GM21423 (cell line): ENCODE results near the gene SEPTIN11.

Experiments used
- ATAC-seq: cut with Tn5 transposase; IDR thresholded peaks from one replicate; pipeline ENCODE4 v1.9.1; 2021; ENCODE audit warnings: mild to moderate bottlenecking, moderate library complexity; ENCODE audit not compliant: unreplicated experiment

Gene SEPTIN11

DNA sequence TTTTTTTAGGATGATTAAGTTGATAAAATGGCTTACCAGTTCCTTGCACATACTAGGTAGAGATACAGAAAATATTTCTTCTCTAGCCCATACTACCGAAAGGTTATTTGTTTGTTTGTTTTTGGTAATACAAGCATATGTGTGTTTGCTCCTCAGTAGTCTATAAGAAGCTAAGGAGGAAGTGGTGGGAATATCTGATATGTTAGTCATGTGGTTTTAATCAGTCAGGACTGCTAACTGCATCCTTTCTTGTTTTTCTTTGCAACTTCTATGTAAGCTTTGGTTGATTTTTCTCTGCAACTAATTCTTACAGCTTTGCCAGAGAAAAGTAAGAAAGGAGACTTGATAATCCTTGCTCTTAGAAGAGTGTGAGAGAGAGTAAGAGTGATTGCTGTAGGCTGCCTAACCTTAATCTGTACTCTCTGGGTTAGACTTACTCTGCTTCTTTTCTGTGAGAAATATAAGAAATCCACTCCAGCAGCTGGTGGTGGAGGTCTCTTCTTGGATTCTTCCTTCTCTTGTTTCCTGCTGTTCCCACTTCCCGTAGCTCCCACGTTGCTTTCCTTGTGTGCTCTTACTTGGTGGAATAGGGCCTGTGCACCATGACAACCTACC is 28.3 kb downstream of the SEPTIN11 start:
- ATAC-seq: no peak

DNA sequence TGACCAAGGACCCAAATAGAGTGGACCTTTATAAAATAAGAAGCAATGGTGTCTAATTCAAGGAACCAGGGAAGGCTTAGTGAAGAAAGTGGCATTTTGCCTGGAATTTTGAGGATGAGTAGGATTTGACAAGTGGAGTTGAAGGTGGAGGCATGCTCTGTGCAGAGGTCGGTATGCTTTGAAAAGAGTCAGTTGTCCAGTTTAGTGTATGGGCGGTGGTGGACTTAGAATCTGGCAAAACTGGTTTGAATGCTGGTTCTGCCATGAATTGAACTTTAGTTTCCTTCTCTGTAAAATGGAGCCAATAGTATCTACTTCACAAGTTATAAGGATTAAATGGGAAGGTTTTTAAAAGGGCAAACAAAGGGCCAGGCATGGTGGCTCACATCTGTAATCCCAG is 29.7 kb downstream of the SEPTIN11 start:
- no peak for ATAC-seq

DNA sequence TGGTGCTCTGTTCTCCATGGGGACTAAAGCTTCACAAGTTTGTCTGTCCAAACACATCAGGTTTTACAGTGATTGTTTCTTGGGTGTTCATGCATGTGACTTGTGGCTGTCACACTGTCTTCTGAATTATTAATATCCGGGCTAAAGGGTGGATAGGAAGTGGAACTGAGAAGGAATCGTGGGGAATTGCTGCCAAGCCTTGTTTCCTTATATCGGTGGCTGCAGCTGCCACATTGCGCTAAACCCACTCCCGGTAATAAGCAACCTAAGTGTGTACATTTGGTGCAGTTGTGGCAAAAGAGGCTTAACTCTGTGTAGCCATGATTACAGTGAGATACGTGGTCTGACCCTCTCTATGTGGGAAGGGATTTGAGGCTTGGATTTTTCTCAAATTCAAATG is 30.7 kb downstream of the SEPTIN11 start:
- ATAC-seq: no peak

DNA sequence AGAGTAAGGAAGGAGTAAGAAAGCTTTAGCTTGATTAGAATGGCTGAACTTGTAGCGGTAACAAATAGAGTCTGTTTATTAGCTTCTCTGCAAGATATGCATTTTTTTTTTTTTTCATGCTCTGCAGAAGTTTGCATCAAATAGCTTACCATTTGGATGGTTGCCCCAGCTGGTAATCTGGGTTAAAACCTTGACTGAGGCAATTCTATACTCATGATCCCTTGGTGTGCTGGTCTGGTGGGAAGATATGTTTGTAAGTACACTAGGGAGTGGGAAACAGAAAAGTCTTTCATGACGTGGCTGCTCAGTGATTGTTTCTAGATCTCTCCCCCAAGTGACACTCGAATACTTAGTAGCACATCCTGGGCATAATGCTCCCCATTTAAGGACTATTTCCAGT is 32.1 kb downstream of the SEPTIN11 start:
- no peak for ATAC-seq

DNA sequence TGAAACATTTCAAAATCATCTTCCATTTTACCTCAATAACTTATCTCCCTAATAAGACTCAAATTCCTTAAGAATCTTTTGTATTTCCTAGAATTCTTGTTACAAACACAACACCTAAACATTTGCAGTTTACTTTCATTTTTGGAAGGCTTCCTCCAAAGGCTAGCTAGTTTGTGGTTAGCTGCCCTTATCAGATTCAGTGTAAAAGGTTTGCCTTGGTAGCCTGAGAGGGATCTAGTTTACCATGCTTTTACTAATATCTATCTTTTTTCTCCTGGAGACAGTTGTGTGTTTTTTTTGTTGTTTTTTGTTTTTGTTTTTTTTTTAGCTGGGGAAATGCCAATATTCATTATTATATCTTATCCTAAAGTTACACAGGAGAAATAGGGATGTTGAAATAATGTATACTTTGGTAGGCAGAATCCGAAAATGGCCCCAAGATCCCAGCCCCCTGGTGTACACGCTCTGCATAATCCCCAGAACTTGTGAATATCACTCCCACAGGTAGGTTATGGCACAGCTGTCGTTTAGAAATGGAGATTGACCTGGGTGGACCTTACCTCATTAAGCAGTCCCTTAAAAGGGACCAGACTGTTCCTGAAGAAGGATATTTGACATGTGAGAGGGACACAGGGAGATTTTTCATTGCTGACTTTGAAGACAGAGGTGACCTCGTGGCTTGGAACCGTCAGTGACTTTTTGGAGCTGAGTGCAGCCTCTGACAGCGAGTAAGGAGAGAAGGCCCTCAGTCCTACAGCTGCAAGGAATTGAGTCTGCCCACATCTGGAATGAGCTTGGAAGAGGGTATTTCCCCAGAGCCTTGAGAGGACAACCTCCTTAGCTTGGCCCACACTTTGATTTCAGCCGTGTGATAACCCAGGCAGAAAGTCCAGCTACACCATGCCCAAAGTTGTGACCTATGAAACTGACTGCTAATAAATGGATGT is 33.4 kb downstream of the SEPTIN11 start:
- ATAC-seq: no peak

DNA sequence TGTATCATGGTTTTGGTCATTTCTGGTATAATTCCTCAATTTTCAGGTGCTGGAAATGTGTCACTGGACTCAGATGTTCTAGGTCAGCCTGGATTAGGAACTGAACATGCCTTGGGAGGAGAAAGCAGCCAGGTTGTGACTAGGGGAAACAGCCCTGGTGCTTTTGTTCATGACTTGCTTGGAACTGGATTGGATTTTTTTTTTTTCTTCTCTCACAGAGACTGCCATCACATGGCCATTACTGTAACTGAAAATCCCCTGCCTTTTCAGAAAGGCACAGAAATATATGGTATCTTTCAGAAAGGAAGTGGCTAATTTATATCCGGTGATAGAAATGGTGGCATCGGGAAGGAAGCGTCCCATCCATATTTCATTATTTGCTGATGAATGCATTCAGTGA is 34.6 kb downstream of the SEPTIN11 start:
- peak; percentile 59 for ATAC-seq

DNA sequence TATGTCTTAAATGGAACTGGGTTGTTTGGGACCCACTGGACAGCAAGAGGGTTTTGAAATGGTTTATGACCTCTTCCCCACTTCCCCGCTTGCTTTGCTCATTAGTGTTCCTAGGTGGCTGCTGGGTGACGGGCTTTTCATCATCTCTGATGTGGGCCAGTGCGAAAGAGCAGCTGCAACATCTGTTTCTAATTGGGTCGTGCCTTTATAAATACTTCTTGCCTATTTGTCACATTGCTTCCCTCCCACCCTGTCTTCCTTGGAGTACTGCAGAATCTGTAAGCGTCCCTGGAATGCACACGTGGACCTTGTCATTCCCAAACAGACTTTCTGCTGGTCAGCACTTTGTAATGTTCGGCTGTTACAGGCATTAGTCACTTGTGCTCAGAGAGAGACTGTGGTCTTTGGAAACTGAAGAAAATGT is 35.2 kb downstream of the SEPTIN11 start:
- ATAC-seq: no peak

DNA sequence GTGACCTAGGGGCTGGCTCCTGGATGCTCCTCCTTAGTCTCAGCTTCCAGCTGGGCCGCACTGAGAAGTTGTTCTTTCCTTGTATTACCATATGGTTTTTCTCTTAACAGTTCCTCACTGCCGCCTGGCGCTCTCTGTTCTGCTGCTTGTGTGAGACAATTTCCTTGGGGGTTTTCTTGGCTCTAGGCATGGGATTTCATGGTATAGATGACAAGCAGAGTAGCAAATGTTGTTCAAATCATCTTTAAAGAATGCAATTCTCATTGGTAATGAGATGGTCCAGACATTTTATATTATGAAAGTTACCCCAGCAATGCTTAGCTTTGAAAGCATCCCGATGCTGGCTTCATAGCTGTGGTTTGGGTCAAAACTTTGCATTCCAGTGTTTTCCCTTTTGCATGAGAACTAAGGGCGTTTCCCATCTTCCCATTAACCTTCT is 37.6 kb downstream of the SEPTIN11 start:
- no peak for ATAC-seq

DNA sequence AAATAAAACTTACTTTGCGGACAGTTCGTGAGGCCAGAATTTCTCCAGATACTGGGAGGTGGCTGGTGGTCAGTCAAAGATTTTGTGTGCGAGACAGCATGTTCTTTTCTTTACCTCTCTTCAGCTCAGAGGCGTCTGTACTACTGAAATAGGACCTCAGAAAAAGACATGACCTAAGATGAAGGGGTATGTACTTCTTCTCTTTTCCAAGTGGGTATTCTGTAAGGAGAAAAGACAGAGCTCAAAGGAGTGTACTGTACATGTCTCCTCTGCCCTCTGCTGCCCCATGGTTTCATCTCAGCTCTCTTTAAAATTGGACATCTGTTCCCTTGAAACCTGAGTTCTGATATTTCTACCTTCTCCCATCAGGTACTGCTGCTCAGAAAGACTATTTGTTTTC is 38.1 kb downstream of the SEPTIN11 start:
- peak; percentile 15 for ATAC-seq

DNA sequence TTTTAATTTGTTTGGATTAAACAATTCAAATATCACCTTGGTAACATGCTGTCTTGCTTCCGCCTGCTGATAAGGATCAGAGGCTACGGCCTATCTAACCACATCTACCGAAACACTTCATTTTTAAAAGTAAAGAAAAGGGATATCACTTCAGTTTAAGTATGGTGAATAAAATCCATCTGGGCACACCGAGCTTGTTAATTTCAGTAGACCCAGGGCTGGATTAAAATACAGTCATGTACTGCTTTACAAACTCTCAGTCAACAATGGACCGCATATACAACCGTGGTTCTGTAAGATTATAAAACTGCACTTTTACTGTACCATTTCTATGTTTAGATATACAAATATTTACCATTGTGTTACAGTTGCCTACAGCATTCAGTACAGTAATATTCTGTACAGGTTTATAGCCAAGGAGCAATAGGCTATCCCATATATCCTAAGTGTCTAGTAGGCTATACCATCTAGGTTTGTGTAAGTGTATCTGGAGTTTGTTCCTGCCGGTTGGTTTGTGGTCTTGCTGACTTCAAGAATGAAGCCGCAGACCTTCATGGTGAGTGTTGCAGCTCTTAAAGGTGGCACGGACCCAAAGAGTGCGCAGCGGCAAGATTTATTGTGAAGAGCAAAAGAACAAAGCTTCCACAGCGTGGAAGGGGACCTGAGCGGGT is 40.0 kb downstream of the SEPTIN11 start:
- no peak for ATAC-seq

DNA sequence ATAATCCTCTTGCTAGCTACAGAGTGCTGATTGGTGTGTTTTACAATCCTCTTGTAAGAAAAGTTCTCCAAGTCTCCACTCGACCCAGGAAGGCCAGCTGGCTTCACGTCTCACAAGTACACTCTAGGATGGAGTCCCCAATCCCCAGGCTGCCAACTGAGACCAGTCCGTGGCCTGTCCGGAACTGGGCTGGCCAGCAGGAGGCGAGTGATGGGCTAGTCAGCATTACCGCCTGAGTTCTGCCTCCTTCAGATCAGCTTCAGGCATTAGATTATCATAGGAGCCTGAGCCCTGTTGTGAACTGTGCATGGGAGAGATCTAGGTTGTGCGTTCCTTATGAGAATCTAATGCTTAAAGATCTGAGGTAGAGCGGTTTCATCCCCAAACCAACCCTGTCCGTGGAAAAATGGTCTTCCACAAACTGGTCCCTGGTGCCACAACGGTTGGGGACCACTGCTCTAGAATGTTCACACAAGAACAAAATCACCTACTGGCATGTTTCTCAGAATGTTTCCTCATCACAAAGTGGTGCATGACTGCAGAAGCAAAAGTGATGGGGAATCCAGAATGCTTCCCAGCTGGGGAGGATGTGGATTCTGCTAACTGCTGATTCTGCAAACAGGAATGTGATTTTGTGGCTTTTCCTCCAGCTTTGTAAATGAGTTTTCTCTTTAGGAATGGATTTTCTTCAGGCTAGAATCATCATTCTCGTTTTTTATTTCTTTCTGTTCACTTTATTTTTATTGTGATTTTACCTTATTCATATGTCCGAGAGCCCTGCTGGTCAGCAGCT is 40.9 kb downstream of the SEPTIN11 start:
- no peak for ATAC-seq

DNA sequence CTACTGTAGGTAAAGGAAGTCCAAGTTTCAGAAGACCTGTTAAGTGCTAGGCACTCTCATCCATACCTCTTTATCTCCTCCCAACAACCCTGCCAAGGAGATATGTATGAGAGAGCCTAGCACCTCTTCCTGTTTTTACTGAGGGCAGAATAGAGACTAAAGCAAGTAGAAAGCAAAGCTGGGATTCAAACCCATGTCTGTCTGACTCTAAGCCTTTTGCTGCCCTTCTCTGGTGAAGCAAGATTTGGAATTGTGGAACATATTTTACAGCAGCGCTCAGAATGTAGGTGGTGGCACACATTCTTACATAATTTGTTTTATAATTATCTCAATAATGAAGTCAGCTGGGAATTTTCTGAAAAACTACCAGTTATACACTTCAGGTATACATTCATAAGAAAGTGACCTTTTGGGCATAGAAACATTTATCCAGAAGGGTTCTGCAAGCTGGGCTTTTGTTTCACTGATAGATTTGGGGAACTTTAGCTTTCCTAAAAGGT is 41.7 kb downstream of the SEPTIN11 start:
- ATAC-seq: no peak

DNA sequence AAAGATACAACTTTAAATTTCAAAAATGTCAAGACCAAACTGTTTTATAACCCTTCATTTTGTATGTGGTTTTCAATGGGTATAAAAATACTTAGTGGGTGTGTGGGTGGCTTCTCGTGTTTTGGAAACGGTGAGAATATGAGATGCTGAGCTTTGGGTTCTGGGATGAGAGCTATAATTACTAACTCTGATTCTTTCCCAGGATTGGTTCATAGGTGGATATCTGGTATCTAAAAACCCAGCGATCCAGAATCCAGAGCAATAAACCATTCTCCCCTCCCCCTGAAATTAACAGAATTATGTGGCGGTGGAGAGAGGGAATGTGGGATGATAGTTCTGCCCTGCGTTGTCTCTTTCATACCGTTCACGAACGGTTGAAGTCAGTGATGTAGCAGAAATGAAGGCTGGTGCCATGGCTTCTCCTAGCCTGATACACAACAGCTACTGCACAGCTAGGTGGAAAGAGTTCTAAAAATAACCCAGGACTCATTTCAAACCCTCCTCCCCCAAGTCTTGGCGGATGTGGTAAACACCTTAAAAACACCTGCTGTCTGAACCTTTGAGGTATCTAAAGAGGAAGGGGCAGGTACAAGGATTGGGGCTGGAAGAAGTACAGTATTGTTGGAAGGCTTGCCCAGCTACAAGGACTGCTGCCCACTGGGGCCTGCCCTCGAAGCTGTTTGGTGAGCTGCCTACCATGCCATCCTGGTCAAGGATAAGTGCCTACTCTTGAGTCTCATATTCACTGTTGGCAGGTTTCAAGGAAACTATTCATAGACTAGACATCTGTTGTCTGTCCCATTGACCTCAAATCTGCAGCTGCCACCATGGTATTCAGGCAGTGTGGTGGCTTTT is 44.5 kb downstream of the SEPTIN11 start:
- ATAC-seq: peak; percentile 91

DNA sequence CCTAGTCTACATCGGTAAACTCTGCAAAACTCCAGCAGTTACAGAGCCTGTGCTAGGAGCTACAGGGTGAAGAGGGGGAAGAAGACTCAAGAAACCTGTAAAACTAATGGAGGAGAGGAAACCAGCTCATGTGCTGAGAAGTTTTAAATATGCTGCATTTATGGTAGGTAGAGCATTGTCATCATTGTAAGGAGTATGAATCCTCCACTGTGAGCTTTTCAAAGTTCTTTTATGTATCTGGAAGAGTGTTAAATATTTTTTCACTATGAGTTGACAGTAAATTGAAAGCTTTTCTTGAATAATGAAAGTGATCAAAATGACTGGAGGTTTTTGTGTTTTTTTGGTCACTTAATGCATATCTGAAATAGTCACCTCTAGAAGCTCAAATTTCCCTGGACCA is 46.2 kb downstream of the SEPTIN11 start:
- ATAC-seq: no peak

DNA sequence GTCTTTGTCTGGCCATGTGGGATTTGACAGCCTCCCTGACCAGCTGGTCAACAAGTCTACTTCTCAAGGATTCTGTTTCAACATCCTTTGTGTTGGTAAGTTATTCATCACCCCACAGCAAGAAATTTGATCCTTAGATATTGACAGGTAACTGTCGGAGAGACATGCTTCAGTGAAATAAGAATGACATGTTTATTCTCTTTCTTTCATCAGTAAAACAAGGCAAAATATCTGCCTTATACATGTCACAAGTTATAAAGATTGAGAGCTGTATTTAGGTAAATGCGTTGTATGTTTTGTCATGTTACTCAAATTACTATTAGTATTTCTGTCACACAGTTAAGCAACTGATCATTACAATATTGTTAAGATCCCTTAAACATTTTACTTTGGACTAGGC is 46.9 kb downstream of the SEPTIN11 start:
- ATAC-seq: no peak

DNA sequence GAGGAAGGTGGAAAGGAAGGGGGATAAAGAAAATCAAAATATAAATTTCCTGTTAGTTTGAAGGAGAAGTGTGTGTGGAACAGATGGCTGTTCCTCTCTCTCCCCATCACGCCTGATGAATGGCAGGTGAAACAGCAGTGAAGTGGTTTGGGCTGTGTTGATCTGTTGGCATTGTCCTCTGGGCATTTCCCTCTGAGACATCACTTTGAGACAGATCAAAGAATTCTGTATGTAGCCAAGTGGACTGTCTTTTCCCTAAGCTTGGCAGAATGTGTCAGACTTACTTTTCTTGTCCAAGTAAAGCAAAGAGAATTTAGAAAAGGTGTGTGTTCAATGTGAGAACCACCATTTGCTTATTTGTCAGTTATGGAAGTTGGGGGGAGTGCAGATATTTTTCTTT is 47.5 kb downstream of the SEPTIN11 start:
- no peak for ATAC-seq

DNA sequence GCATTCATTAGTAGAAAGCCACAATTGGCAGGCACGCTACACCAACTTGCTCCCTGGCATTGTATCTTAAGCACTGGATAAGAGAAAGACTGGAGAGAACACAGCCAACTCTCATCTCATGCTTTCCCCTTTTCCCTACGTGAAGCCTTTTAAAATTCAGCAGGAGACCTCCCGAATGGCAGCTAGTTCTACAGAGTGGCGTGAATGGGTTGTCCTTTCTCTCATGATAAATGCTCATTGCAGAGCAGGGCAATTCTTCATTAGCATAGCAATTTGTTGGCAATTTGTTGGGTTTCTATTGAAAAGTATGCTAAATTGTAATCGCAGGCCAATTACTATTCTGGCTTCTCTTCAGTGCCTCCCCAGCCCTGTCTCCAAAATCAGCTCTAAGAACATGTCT is 48.0 kb downstream of the SEPTIN11 start:
- no peak for ATAC-seq

DNA sequence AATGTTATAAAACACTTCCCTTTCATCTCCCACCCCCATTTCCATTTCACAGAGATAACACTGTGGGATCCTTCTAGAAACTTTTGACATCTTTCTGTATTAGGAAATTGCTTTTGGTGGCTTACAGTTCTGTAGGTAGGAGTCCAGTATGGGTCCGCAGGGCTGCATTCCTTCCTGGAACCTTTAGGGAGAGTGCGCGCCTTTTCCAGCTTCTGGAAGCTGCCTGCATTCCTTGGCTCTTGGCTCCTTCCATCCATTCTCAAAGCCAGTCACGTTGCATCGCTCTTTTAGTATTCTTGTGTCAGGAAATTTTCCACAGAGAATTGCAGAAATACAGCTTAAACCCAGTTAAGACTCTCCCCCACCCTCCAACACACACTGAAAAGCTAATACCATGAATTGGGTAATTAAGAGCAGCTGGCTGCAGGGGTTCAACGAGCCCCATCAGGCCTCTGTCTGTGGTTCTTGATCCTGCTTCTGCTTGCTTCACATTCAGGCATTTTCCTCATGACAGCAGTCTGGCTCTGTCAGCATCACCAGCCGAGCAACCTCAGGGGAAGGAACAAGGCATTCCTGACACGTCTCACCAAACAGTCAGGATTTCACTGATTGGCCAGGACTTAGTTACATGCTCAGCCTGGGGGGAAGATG is 48.8 kb downstream of the SEPTIN11 start:
- ATAC-seq: no peak
